ENCODE data around the gene BMI1.

- TF ChIP-seq CTCF (conservative IDR thresholded peaks at IDR 0.05; ENCODE audit: low read depth, low read length) (no peak), EZH2 (IDR thresholded peaks at IDR 0.05; ENCODE audit: borderline replicate concordance, low read depth, low read length, poor library complexity, severe bottlenecking) (no peak)
Measured at GRCh38 chr10:22366435-22366703, 45.5 kb downstream of the BMI1 start.

Measured in A673 (cell line).